H1 (cell line): ENCODE data around the gene CLPX. TPM values are rescaled to one million over a fixed set of nuclear protein-coding genes. Genes with fewer than 3 reads are reported as not detected.

Experiments used
- CTCF ChIA-PET: fragments of 300-600 bp; sonication (Branson Sonifier 250); formaldehyde crosslinking; loops from one replicate; lab custom pipeline; 2021; ENCODE audit not compliant: partially characterized antibody; lab: Charles Lee
- POLR2A ChIA-PET: fragments of 300-600 bp; sonication (Branson Sonifier 250); formaldehyde crosslinking; loops from one replicate; lab custom pipeline; 2021; ENCODE audit warnings: inconsistent platforms; ENCODE audit not compliant: partially characterized antibody; lab: Charles Lee
- DNase-seq, 2 experiments: peaks; one replicate each; pipeline versions ENCODE4 v3.0.0 to v3.0.0-alpha.2; 2010 to 2022; ENCODE audit warnings: low spot score in 2 of 2, low read depth in 1 of 2, mixed read lengths in 1 of 2
- FAIRE-seq: peaks from 2 replicates; lab custom pipeline; 2011; peaks lifted over from hg19 to GRCh38; lab: Jason Lieb, UNC
- H2AFZ ChIP-seq: 2 replicates; pipeline ENCODE4 v1.8.1; 2012; ENCODE audit warnings: low read length, inconsistent platforms
- H2AK5ac ChIP-seq: 2 replicates; pipeline ENCODE4 v1.6.1; 2013; ENCODE audit warnings: low read depth, low read length
- H2BK120ac ChIP-seq: replicated peaks from 2 replicates; pipeline ENCODE3; 2013; ENCODE audit warnings: low read depth, low read length, inconsistent platforms
- H2BK12ac ChIP-seq: 2 replicates; pipeline ENCODE4 v1.6.1; 2013; ENCODE audit warnings: low read depth, low read length
- H2BK15ac ChIP-seq: 2 replicates; pipeline ENCODE4 v1.6.1; 2013; ENCODE audit warnings: low read length
- H2BK20ac ChIP-seq: 2 replicates; pipeline ENCODE4 v1.6.1; 2013; ENCODE audit warnings: low read length
- H2BK5ac ChIP-seq: 2 replicates; pipeline ENCODE4 v1.6.1; 2013; ENCODE audit warnings: low read depth, low read length
- H3K14ac ChIP-seq: 2 replicates; pipeline ENCODE4 v1.6.1; 2013; ENCODE audit warnings: inconsistent platforms; ENCODE audit not compliant: insufficient read length
- H3K18ac ChIP-seq: 2 replicates; pipeline ENCODE4 v1.6.1; 2013; ENCODE audit warnings: low read length; ENCODE audit errors: extremely low read depth
- H3K23ac ChIP-seq: 2 replicates; pipeline ENCODE4 v1.6.1; 2013; ENCODE audit warnings: inconsistent platforms; ENCODE audit not compliant: insufficient read length
- H3K23me2 ChIP-seq: 2 replicates; pipeline ENCODE4 v1.6.1; 2013; ENCODE audit warnings: low read depth, low read length
- H3K27ac ChIP-seq: 2 replicates; pipeline ENCODE4 v1.6.1; 2011; ENCODE audit warnings: low read depth, low read length, inconsistent platforms
- H3K27me3 ChIP-seq, 4 experiments: replicated peaks in 1 of 4; 1 replicate in 1 of 4; 2 replicates in 3 of 4; pipeline versions ENCODE4 v1.6.1 to v1.8.1; 2011 to 2013; ENCODE audit warnings: low read length in 3 of 4, mild to moderate bottlenecking in 3 of 4, inconsistent platforms in 2 of 4, mixed read lengths in 2 of 4, moderate library complexity in 1 of 4; ENCODE audit not compliant: control insufficient read depth in 3 of 4, insufficient read depth in 3 of 4; ENCODE audit errors: extremely low read depth in 1 of 4
- H3K36me3 ChIP-seq, 4 experiments: 2 replicates each; pipeline versions ENCODE4 v1.6.1 to v1.8.1; 2011 to 2013; ENCODE audit warnings: mild to moderate bottlenecking in 4 of 4, low read length in 3 of 4, moderate library complexity in 2 of 4, control low read depth in 1 of 4, inconsistent platforms in 1 of 4; ENCODE audit not compliant: insufficient read depth in 4 of 4, control insufficient read depth in 2 of 4
- H3K4ac ChIP-seq: replicated peaks from 2 replicates; pipeline ENCODE3; 2013; ENCODE audit warnings: low read length, low read depth, mixed read lengths, inconsistent platforms; ENCODE audit not compliant: insufficient read length
- H3K4me1 ChIP-seq, 4 experiments: replicated peaks in 1 of 4; 1 replicate in 1 of 4; 2 replicates in 3 of 4; pipeline versions ENCODE4 v1.6.1 to v1.8.1; 2011 to 2013; ENCODE audit warnings: low read length in 3 of 4, inconsistent platforms in 2 of 4, mixed read lengths in 1 of 4; ENCODE audit not compliant: insufficient read depth in 4 of 4, control insufficient read depth in 3 of 4
- H3K4me2 ChIP-seq, 2 experiments: 2 replicates each; pipeline versions ENCODE4 v1.6.1 to v1.8.1; 2011 to 2013; ENCODE audit warnings: low read depth in 2 of 2, low read length in 2 of 2, control low read depth in 1 of 2, inconsistent platforms in 1 of 2, mild to moderate bottlenecking in 1 of 2; ENCODE audit not compliant: insufficient read depth in 1 of 2
- H3K4me3 ChIP-seq, 4 experiments: fragments of 200-600, 300-600 bp in 1 of 4; sonication (generic), shearing (Covaris generic), sonication (Bioruptor Twin) in 1 of 4; 2 replicates each; pipeline versions ENCODE4 v1.5.1 to v1.8.1; 2011 to 2016; ENCODE audit warnings: low read length in 4 of 4, low read depth in 3 of 4, control low read depth in 2 of 4, inconsistent platforms in 2 of 4, mild to moderate bottlenecking in 2 of 4, mixed read lengths in 1 of 4, moderate library complexity in 1 of 4; ENCODE audit not compliant: insufficient read depth in 2 of 4; ENCODE audit errors: extremely low read depth in 1 of 4
- H3K56ac ChIP-seq: replicated peaks from 2 replicates; pipeline ENCODE3; 2013; ENCODE audit warnings: low read depth, mild to moderate bottlenecking, mixed read lengths, low read length, inconsistent platforms; ENCODE audit not compliant: insufficient read length
- H3K79me1 ChIP-seq: 2 replicates; pipeline ENCODE4 v1.6.1; 2013; ENCODE audit warnings: low read depth, low read length, control low read depth
- H3K79me2 ChIP-seq, 2 experiments: 2 replicates each; pipeline versions ENCODE4 v1.6.1 to v1.8.1; 2012 to 2013; ENCODE audit warnings: low read length in 2 of 2, mild to moderate bottlenecking in 2 of 2, inconsistent platforms in 1 of 2; ENCODE audit not compliant: insufficient read depth in 2 of 2, control insufficient read depth in 1 of 2
- H3K9ac ChIP-seq, 4 experiments: replicated peaks in 1 of 4; 1 replicate in 1 of 4; 2 replicates in 3 of 4; pipeline versions ENCODE4 v1.6.1 to v1.8.1; 2011 to 2013; ENCODE audit warnings: low read depth in 3 of 4, low read length in 3 of 4, control low read depth in 2 of 4, mild to moderate bottlenecking in 2 of 4, moderate library complexity in 2 of 4, inconsistent platforms in 1 of 4; ENCODE audit errors: extremely low read depth in 1 of 4
- H3K9me3 ChIP-seq, 2 experiments: 2 replicates each; pipeline versions ENCODE4 v1.6.1 to v1.8.1; 2012 to 2013; ENCODE audit warnings: mild to moderate bottlenecking in 2 of 2, moderate library complexity in 2 of 2, control low read depth in 1 of 2, inconsistent platforms in 1 of 2, low read depth in 1 of 2, low read length in 1 of 2, mixed read lengths in 1 of 2; ENCODE audit not compliant: insufficient read depth in 2 of 2
- H4K20me1 ChIP-seq, 2 experiments: replicated peaks in 1 of 2; 2 replicates each; pipeline versions ENCODE3 to v1.8.1; 2011 to 2013; ENCODE audit warnings: inconsistent platforms in 2 of 2, low read length in 2 of 2, mild to moderate bottlenecking in 1 of 2; ENCODE audit not compliant: insufficient read depth in 2 of 2, control insufficient read depth in 1 of 2
- H4K5ac ChIP-seq: 2 replicates; pipeline ENCODE4 v1.6.1; 2013; ENCODE audit warnings: low read length, low read depth, mixed read lengths, inconsistent platforms; ENCODE audit not compliant: insufficient read length
- H4K8ac ChIP-seq: 2 replicates; pipeline ENCODE4 v1.8.0; 2013; ENCODE audit warnings: mild to moderate bottlenecking, moderate library complexity, low read length, inconsistent platforms; ENCODE audit not compliant: insufficient read depth; ENCODE audit errors: extremely low read depth
- H4K91ac ChIP-seq: replicated peaks from 2 replicates; pipeline ENCODE3; 2013; ENCODE audit warnings: low read length, mixed read lengths, inconsistent platforms; ENCODE audit not compliant: insufficient read length
- CBX8 ChIP-seq: fragments of 300-800, 300-1000 bp; sonication (generic); IDR thresholded peaks from 2 replicates; pipeline ENCODE4 v1.7.1; 2016; ENCODE audit warnings: low read depth, low read length, borderline replicate concordance
- CHD2 ChIP-seq: IDR thresholded peaks from 2 replicates; pipeline ENCODE4 v1.6.1; 2012; ENCODE audit warnings: low read length, improper control_type of control experiment
- CTBP2 ChIP-seq: IDR thresholded peaks from 2 replicates; pipeline ENCODE4 v1.7.0; 2011; ENCODE audit warnings: borderline replicate concordance, mild to moderate bottlenecking, moderate library complexity, mixed read lengths, low read length; ENCODE audit not compliant: insufficient read depth, insufficient read length
- CTCF ChIP-seq, 3 experiments: IDR thresholded peaks; 1 replicate in 2 of 3; 2 replicates in 1 of 3; pipeline versions ENCODE4 v1.5.1 to v1.6.1; 2011; ENCODE audit warnings: low read length in 3 of 3, mild to moderate bottlenecking in 3 of 3, inconsistent platforms in 2 of 3, low read depth in 1 of 3, moderate library complexity in 1 of 3; ENCODE audit not compliant: insufficient read depth in 1 of 3; ENCODE audit errors: control extremely low read depth in 1 of 3
- JUND ChIP-seq: IDR thresholded peaks from 2 replicates; pipeline ENCODE4 v1.6.1; 2011; ENCODE audit warnings: mild to moderate bottlenecking, improper control_type of control experiment, low read length
- SP1 ChIP-seq: IDR thresholded peaks from 2 replicates; pipeline ENCODE4 v1.6.1; 2011; ENCODE audit warnings: low read depth, low read length
- ZNF274 ChIP-seq: IDR thresholded peaks from 2 replicates; pipeline ENCODE4 v1.7.0; 2012; ENCODE audit warnings: low read length, borderline replicate concordance; ENCODE audit errors: extremely low read depth
- WGBS, 2 experiments: shearing (Covaris generic) in 1 of 2; methylation state at CpG; one replicate each; pipeline versions ENCODE4 v1.1.6 to v1.1.7; 2013 to 2015; ENCODE audit warnings: low lambda C conversion rate in 2 of 2, mixed read lengths in 2 of 2, inconsistent platforms in 1 of 2, low coverage in 1 of 2, missing lambda C conversion rate in 1 of 2; ENCODE audit not compliant: insufficient replicate concordance in 2 of 2, insufficient coverage in 1 of 2, insufficient read length in 1 of 2; ENCODE audit errors: extremely low coverage in 1 of 2, missing lambda C conversion rate in 1 of 2; 5-methylcytosine and 5-hydroxymethylcytosine counted together
- polyA plus RNA-seq, 7 experiments: library from polyadenylated mRNA; depleted of rRNA in 3 of 7; stranded (reverse) in 5 of 7; unstranded in 2 of 7; fragments of >200 nt in 5 of 7; fragments of 200-250 nt in 2 of 7; gene quantifications; 1 replicate in 5 of 7; 2 replicates in 1 of 7; 4 replicates in 1 of 7; pipeline versions ENCODE4 v1.2.1 to v1.2.3, GENCODE V29; 2011 to 2013; ENCODE audit warnings: missing spikeins in 2 of 7, mixed read lengths in 2 of 7
- total RNA-seq: library from RNA; stranded (reverse); fragmentation: NEBNext Ultra II Directional; extraction: Animal tissue kit (Norgen Biotek cat#: 25700); gene quantifications from 2 replicates; pipeline ENCODE4 v1.2.1, GENCODE V29; 2021
- TF ChIP-seq, protein P1 (sequence below): IDR thresholded peaks from 2 replicates; pipeline ENCODE4 v1.6.1; 2011; ENCODE audit warnings: low read length, improper control_type of control experiment

The CLPX gene
- total and polyA plus RNA-seq, 2 of the 8 experiments (the other 6 are each of a cell fraction or from before 2014, with no cell fraction given) = 10.5 to 53.6 TPM

- H3K4me1 ChIP-seq = no peaks in the 10 kb centered on the region
- H2BK15ac ChIP-seq = 0 out of 2 replicates have a peak overlapping the region, but pooled peaks have one; percentile 61
- no peak overlapping the region for H2BK12ac ChIP-seq
- no peak overlapping the region for H3K56ac ChIP-seq
- no peaks in the 10 kb centered on the region for H3K79me2 ChIP-seq
- no peak overlapping the region for H3K4me2 ChIP-seq
- ChIA-PET POLR2A (interaction anchor here (1.8 kb wide), 1 partner anchor 77 kb away, joined by 3 read pairs; no protein-coding TSS in a partner anchor), CTCF (interaction anchor here (1.2 to 6.4 kb wide), 2 partner anchors 67 to 80 kb away, joined by 3 to 44 read pairs; no protein-coding TSS in a partner anchor)
- no peak for DNase-seq
- no peak overlapping the region for H3K4me3 ChIP-seq
- H3K9me3 ChIP-seq = no peaks in the 10 kb centered on the region
- H3K9ac ChIP-seq = no peak overlapping the region
- H3K23me2 ChIP-seq = no peaks in the 10 kb centered on the region
- H3K27ac ChIP-seq = no peak overlapping the region
- 0 out of 2 replicates have a peak overlapping the region, but pooled peaks have one; percentile 60 for H2AK5ac ChIP-seq
- H4K20me1 ChIP-seq = peaks cover 0 to 2% of the 10 kb centered on the region in 2 experiments
- no peak overlapping the region for H2BK120ac ChIP-seq
- H3K18ac ChIP-seq = no peak overlapping the region
- no peak overlapping the region; the same call in 1 of the 2 replicates for H4K8ac ChIP-seq
- no peaks in the 10 kb centered on the region for H3K36me3 ChIP-seq
- no peak overlapping the region for H2AFZ ChIP-seq
- no peak for FAIRE-seq
- H3K27me3 ChIP-seq = no peaks in the 10 kb centered on the region; a peak in 1 of 7 replicates
- H3K4ac ChIP-seq = no peak overlapping the region
- 94% methylated on average over 12 of the region's 12 CpGs; no CpG with 5 or more reads in 1 of the 2 experiments for WGBS, 2 experiments
- no peak overlapping the region for H3K14ac ChIP-seq
- no peak overlapping the region for H2BK20ac ChIP-seq
- no peak overlapping the region for H4K5ac ChIP-seq
- H3K23ac ChIP-seq = no peak overlapping the region
- H3K79me1 ChIP-seq = no peaks in the 10 kb centered on the region
- no peak overlapping the region for H2BK5ac ChIP-seq
- no peak overlapping the region for H4K91ac ChIP-seq
- TF ChIP-seq CTBP2 = no peak
- no peak for TF ChIP-seq CBX8
- TF ChIP-seq SP1 = no peak
- TF ChIP-seq, protein P1, sequence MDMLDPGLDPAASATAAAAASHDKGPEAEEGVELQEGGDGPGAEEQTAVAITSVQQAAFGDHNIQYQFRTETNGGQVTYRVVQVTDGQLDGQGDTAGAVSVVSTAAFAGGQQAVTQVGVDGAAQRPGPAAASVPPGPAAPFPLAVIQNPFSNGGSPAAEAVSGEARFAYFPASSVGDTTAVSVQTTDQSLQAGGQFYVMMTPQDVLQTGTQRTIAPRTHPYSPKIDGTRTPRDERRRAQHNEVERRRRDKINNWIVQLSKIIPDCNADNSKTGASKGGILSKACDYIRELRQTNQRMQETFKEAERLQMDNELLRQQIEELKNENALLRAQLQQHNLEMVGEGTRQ = no peak
- TF ChIP-seq ZNF274 = no peak
- no peak for TF ChIP-seq CTCF (IDR thresholded peaks at IDR 0.05; ENCODE audit: control extremely low read depth in 1 of 3, insufficient read depth in 1 of 3, low read depth in 1 of 3, low read length in 3 of 3)
- TF ChIP-seq CHD2 = no peak
- TF ChIP-seq JUND = no peak
Observed at GRCh38 chr15:65204931-65205660, 20.0 kb upstream of the CLPX start.
